ENCODE results near the gene CACNG5. TPM values are rescaled to one million over a fixed set of nuclear protein-coding genes. Genes with fewer than 3 reads are reported as not detected.

CACNG5 gene
- total RNA-seq, 1 experiment from 2014 or later: 0.21 TPM

DNA sequence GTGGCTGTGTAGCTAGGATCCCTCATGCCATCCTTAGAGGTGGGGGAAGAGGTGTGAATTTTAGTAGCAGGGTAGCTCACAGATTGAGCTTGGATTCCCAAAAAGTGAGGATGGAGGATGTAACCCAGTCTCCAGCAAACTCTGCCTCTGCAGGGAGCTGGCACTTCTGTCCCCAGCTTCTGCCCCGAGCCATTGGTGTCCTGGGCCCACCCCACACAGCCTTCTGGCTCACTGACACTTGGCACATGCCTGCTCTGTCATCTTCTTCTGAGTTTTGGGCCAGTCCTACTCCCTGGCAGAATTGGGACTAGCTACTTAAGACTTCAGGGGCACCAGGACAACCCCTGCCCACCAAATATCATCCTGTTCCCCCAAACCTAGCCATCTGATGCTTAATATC lies 2.3 kb downstream of the CACNG5 start:
- no TSS peak for BruUV-seq (replicated peaks)
- H3K4me1 ChIP-seq (ENCODE audit: control insufficient read depth, insufficient read depth, low read length): no peaks in the 10 kb centered on the region
- no peak overlapping the region for H3K27ac ChIP-seq (ENCODE audit: low read length)
- intact Hi-C loops (cut with micrococcal nuclease; ENCODE audit: unreplicated experiment): no loop called here
- no peaks in the 10 kb centered on the region for H3K9me3 ChIP-seq (ENCODE audit: control insufficient read depth, insufficient read depth, low read depth, low read length)
- ChIA-PET CTCF (no interaction called here), POLR2A (no interaction called here)
- ATAC-seq (no peak), DNase-seq (ENCODE audit: low read depth, low spot score) (no peak)
- no peak for TF ChIP-seq POLR2AphosphoS5 (IDR thresholded peaks at IDR 0.05; ENCODE audit: low read depth, low read length)
- no peak for TF ChIP-seq REST (IDR thresholded peaks at IDR 0.05; ENCODE audit: insufficient read depth in 1 of 2, low read depth in 2 of 2, low read length in 1 of 2)
- no peak for TF ChIP-seq SIN3A (IDR thresholded peaks at IDR 0.05; ENCODE audit: borderline replicate concordance, insufficient read depth, low read depth, low read length)
- in situ Hi-C loops (cut with HindIII; ENCODE audit: low pct_unique_long_range_greater_than_20kb, low sequenced_read_pairs): no loop called here
- no peak overlapping the region for H3K4me3 ChIP-seq (ENCODE audit: low read depth in 2 of 2, low read length in 2 of 2)
- no peaks in the 10 kb centered on the region for H3K36me3 ChIP-seq (ENCODE audit: control insufficient read depth, insufficient read depth, low read length)
- H3K27me3 ChIP-seq (ENCODE audit: control insufficient read depth, insufficient read depth, low read length): no peaks in the 10 kb centered on the region

- no peak for DNase-seq (ENCODE audit: low read depth, low spot score)
- Histone ChIP-seq H3K27ac (ENCODE audit: low read length) (no peak overlapping the region), H3K4me3 (ENCODE audit: low read depth in 2 of 2, low read length in 2 of 2) (no peak overlapping the region), H3K9me3 (ENCODE audit: control insufficient read depth, insufficient read depth, low read depth, low read length) (no peaks in the 10 kb centered on the region), H3K36me3 (ENCODE audit: control insufficient read depth, insufficient read depth, low read length) (no peaks in the 10 kb centered on the region), H3K4me1 (ENCODE audit: control insufficient read depth, insufficient read depth, low read length) (no peaks in the 10 kb centered on the region), H3K27me3 (ENCODE audit: control insufficient read depth, insufficient read depth, low read length) (no peaks in the 10 kb centered on the region)
- ChIA-PET CTCF (no interaction called here), POLR2A (interaction anchor here (0.6 kb wide), 1 partner anchor 67 kb away, joined by 14 read pairs; no protein-coding TSS in a partner anchor)
- intact Hi-C loops (cut with micrococcal nuclease; ENCODE audit: unreplicated experiment): no loop called here
- TF ChIP-seq TCF7L2 (IDR thresholded peaks at IDR 0.05; ENCODE audit: low read depth, low read length) (no peak), REST (IDR thresholded peaks at IDR 0.05; ENCODE audit: insufficient read depth in 1 of 2, low read depth in 2 of 2, low read length in 1 of 2) (no peak), POLR2AphosphoS5 (IDR thresholded peaks at IDR 0.05; ENCODE audit: low read depth, low read length) (no peak), SIN3A (IDR thresholded peaks at IDR 0.05; ENCODE audit: borderline replicate concordance, insufficient read depth, low read depth, low read length) (no peak)
- ATAC-seq: no peak
- no TSS peak for BruUV-seq (replicated peaks)
- in situ Hi-C loops (cut with HindIII; ENCODE audit: low pct_unique_long_range_greater_than_20kb, low sequenced_read_pairs): no loop called here
These were observed 3.2 kb downstream of the CACNG5 start for GRCh38 chr17:66837885-66838665.

Measured in Panc1 (cell line).